K562 (cell line): ENCODE measurements around the gene RBM19. TPM values are rescaled to one million over a fixed set of nuclear protein-coding genes. Genes with fewer than 3 reads are reported as not detected.

Experiments used
- CEBPG ChIP-seq, 3 experiments: fragments of 200-800 bp in 1 of 3; sonication (Bioruptor generic) in 1 of 3; sonication (generic) in 1 of 3; formaldehyde crosslinking in 1 of 3; IDR thresholded peaks in 2 of 3; conservative IDR thresholded peaks in 1 of 3; 2 replicates each; pipeline versions ENCODE4 v1.6.1 to v1.8.0; 2016 to 2022; ENCODE audit warnings: missing compliant biosample characterization in 2 of 3, missing genetic modification characterization in 2 of 3, mild to moderate bottlenecking in 1 of 3, missing genetic modification reagents in 1 of 3
- ELK1 ChIP-seq: sonication (generic); formaldehyde crosslinking; IDR thresholded peaks from 2 replicates; pipeline ENCODE4 v1.8.1; 2022; ENCODE audit warnings: missing genetic modification reagents
- GTF2A2 ChIP-seq: IDR thresholded peaks from 2 replicates; pipeline ENCODE4 v1.6.1; 2016; ENCODE audit warnings: mild to moderate bottlenecking, missing genetic modification characterization, missing compliant biosample characterization
- MEIS2 ChIP-seq: fragments of 450-650 bp; IDR thresholded peaks from 2 replicates; pipeline ENCODE4 v1.6.1; 2014; ENCODE audit warnings: mild to moderate bottlenecking; ENCODE audit not compliant: partially characterized antibody
- NCOA1 ChIP-seq: fragments of 450-650 bp; IDR thresholded peaks from 2 replicates; pipeline ENCODE4 v1.6.1; 2016; ENCODE audit warnings: low read depth
- PHTF2 ChIP-seq: fragments of 250-450 bp; sonication (Bioruptor Pico); IDR thresholded peaks from 2 replicates; pipeline ENCODE4 v1.5.0; 2021; ENCODE audit warnings: mild to moderate bottlenecking
- PTRF ChIP-seq: fragments of 450-650 bp; IDR thresholded peaks from 2 replicates; pipeline ENCODE4 v1.6.1; 2016; ENCODE audit warnings: mild to moderate bottlenecking, missing genetic modification characterization, missing compliant biosample characterization
- SMAD1 ChIP-seq: fragments of 150-350 bp; IDR thresholded peaks from 2 replicates; pipeline ENCODE4 v1.6.1; 2014; ENCODE audit warnings: low read length, low read depth; ENCODE audit not compliant: partially characterized antibody
- SRSF7 ChIP-seq: fragments of 200-400 bp; formaldehyde crosslinking; optimal IDR thresholded peaks from 2 replicates; pipeline ENCODE3; 2017; ENCODE audit warnings: mild to moderate bottlenecking, low read depth, low read length
- TGIF2 ChIP-seq: sonication (generic); formaldehyde crosslinking; IDR thresholded peaks from 2 replicates; pipeline ENCODE4 v1.8.1; 2022; ENCODE audit warnings: mild to moderate bottlenecking, missing genetic modification reagents, moderate library complexity
- YBX1 ChIP-seq: fragments of 450-650 bp; IDR thresholded peaks from 2 replicates; pipeline ENCODE4 v1.7.1; 2016; ENCODE audit warnings: mild to moderate bottlenecking
- ZNF197 ChIP-seq: fragments of 200-800 bp; sonication (Bioruptor generic); IDR thresholded peaks from 2 replicates; pipeline ENCODE4 v1.6.1; 2016; ENCODE audit warnings: low read depth, missing genetic modification characterization, missing compliant biosample characterization
- ZNF316 ChIP-seq: fragments of 450-650 bp; IDR thresholded peaks from 2 replicates; pipeline ENCODE4 v1.6.1; 2016
- ZNF609 ChIP-seq: sonication (generic); formaldehyde crosslinking; IDR thresholded peaks from 2 replicates; pipeline ENCODE4 v1.8.1; 2023; ENCODE audit warnings: missing genetic modification reagents, mild to moderate bottlenecking, borderline replicate concordance
- polyA plus RNA-seq, 8 experiments: library from polyadenylated mRNA; depleted of rRNA in 4 of 8; stranded (reverse) in 5 of 8; unstranded in 3 of 8; fragments of >200 nt; fragmentation: Nextera tagmentation in 2 of 8; fragmentation: Illumina TruSeq in 1 of 8; extraction: Ambion mirVana in 2 of 8; extraction: Trizol in 1 of 8; gene quantifications; 2 replicates each; pipeline versions ENCODE4 v1.2.1 to v1.2.3, GENCODE V29; 2011 to 2014; ENCODE audit warnings: inconsistent platforms in 1 of 8, missing spikeins in 1 of 8
- total RNA-seq, 7 experiments: library from RNA; depleted of rRNA in 6 of 7; stranded (reverse); fragments of >200 nt in 6 of 7; fragmentation: Illumina TruSeq in 2 of 7; extraction: Trizol in 2 of 7; gene quantifications; 2 replicates each; pipeline versions ENCODE4 v1.2.1 to v1.2.3, GENCODE V29; 2011 to 2021; ENCODE audit warnings: low replicate concordance in 1 of 7

Gene RBM19
- total and polyA plus RNA-seq, 9 of the 15 experiments (the other 6 are each of a cell fraction or from before 2014, with no cell fraction given) = 16.0 to 58.4 (median 37.9) TPM

GRCh38 chr12:113912760-113913329, 53.3 kb downstream of the RBM19 start (continued):
- TF ChIP-seq CEBPG (CRISPR knock-in tag; IDR thresholded peaks at IDR 0.05) (no peak), CEBPG (tag; conservative IDR thresholded peaks at IDR 0.05 in 1 of 2, IDR thresholded peaks at IDR 0.05 in 1 of 2) (no peak), ZNF197 (CRISPR knock-in tag) (no peak), ZNF316 (no peak), ELK1 (CRISPR knock-in tag) (no peak), PTRF (no peak), TGIF2 (CRISPR knock-in tag) (no peak), GTF2A2 (tag) (no peak), MEIS2 (no peak), PHTF2 (CRISPR knock-in tag) (no peak), NCOA1 (no peak), SMAD1 (no peak), ZNF609 (CRISPR knock-in tag) (no peak), SRSF7 (no peak), YBX1 (no peak)
